GM21529 (cell line): ENCODE data around the gene RAB3GAP1.
"Not testable (repeated sequence)": the region's sequence is repeated elsewhere in the genome, so short reads cannot be mapped to it uniquely, and the experiment has no call there.

Source experiments
- ATAC-seq: cut with Tn5 transposase; IDR thresholded peaks from one replicate; pipeline ENCODE4 v1.9.1; 2021; ENCODE audit not compliant: unreplicated experiment

RAB3GAP1 gene

GRCh38 chr2:135052997-135053474 lies 944 bp downstream of the RAB3GAP1 start:
- ATAC-seq = peak; percentile 40

- ATAC-seq = no peak
These were observed 3.2 kb downstream of the RAB3GAP1 start for GRCh38 chr2:135055182-135055786.

- no peak for ATAC-seq
These were observed 4.7 kb downstream of the RAB3GAP1 start for GRCh38 chr2:135056790-135057189.

GRCh38 chr2:135059577-135059976 lies 7.5 kb downstream of the RAB3GAP1 start:
- ATAC-seq = no peak

DNA sequence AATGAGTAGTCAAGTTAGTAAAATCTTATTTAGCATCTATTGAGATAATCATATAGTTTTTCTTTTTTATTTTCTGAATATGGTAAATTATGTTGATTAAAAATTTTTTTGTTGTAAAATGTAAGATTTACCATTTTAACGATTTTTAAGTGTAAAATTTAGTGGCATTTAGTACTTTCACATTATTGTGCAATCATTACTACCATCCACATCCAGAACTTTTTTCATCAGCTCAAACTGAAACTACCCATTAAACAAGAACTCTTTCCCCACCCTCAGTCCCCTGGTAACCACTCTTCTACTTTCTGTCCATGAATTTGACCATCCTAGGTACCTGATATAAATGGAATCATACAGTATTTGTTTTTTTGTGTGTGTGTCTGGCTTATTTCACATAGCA lies 11.1 kb downstream of the RAB3GAP1 start:
- ATAC-seq = no peak

DNA sequence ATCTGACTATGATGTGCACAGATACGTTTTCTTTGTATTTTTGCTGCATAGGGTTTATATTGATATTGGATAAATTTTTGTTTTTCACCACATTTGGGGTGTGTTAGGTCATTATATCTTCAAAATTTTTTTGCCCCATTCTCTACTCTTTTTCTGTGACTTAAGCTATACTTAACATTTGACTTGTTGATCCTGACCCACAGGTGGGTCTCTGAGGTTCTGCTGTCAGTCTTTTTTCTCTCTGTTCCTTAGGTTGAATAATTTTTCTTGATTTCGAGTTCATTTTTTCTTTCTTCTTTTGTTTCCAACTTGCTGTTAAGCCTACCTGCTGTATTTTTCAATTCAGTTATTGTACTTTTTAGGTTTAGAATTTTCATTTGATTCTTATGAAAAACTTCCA lies 12.1 kb downstream of the RAB3GAP1 start:
- ATAC-seq = no peak

- no peak for ATAC-seq
These were observed 14.6 kb downstream of the RAB3GAP1 start for GRCh38 chr2:135066710-135067109.

GRCh38 chr2:135072125-135072997 lies 20.3 kb downstream of the RAB3GAP1 start:
- no peak for ATAC-seq

- no peak for ATAC-seq
These were observed 22.1 kb downstream of the RAB3GAP1 start for GRCh38 chr2:135074216-135074615.

DNA sequence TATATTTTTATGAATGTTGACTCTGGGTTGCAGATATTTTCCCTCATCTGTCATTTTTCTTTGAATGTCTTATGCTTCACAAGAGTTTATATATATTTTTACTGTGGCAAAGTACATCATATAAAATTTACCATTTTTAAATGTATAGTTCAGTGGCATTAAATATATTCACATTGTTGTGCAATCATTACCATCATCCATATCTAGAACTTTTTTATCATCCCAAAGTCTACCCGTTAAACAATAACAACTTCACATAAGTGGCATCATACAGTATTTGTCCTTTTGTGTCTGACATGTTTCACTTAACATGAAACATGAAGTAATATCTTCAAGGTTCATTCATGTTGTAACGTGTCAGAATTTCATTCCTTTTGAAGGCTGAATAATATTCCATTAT lies 24.5 kb downstream of the RAB3GAP1 start:
- no peak for ATAC-seq

- ATAC-seq = no peak
These were observed 26.3 kb downstream of the RAB3GAP1 start for GRCh38 chr2:135078417-135078816.

DNA sequence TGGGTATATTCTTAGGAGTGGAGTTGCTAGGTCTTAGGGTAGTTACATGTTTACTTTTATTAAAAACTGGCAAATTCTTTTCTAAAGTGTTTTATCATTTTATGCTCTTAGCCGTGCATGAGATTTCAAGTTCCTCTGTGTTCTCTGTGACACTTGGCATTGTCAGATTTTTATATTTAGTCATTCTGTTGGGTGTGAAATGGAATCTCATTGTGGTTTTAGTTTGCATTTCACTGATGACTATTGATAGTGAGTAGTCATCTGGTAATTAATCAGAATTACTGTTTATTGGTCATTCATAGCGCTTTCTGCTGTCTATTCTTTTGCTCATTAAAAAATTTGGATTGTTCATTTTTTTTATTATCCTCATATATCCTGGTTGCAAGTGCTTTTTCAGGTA lies 34.1 kb downstream of the RAB3GAP1 start:
- no peak for ATAC-seq

GRCh38 chr2:135089597-135089996 lies 37.5 kb downstream of the RAB3GAP1 start:
- not testable (repeated sequence) for ATAC-seq

GRCh38 chr2:135091681-135092080 lies 39.6 kb downstream of the RAB3GAP1 start:
- no peak for ATAC-seq

- no peak for ATAC-seq
These were observed 41.1 kb downstream of the RAB3GAP1 start for GRCh38 chr2:135093193-135093592.

GRCh38 chr2:135093670-135094330 lies 41.7 kb downstream of the RAB3GAP1 start:
- no peak for ATAC-seq

- no peak for ATAC-seq
These were observed 42.4 kb downstream of the RAB3GAP1 start for GRCh38 chr2:135094508-135094907.

DNA sequence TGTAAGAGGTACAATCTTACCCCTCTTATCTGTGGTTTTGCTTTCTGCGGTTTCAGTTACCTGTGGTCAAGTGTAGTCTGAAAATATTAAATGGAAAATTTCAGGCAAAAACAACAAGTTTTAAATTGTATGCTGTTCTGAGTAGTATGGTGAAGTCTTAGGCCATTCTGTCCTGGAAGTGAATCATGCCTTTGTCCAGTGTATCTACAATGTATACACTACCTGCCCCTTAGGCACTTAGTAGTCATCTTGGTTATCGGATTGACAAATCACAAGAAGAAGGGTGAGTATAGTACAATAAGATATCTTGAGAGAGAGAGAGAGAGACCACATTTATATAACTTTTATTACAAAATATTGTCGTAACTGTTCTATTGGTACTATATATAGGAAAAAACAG lies 43.5 kb downstream of the RAB3GAP1 start:
- ATAC-seq = no peak

DNA sequence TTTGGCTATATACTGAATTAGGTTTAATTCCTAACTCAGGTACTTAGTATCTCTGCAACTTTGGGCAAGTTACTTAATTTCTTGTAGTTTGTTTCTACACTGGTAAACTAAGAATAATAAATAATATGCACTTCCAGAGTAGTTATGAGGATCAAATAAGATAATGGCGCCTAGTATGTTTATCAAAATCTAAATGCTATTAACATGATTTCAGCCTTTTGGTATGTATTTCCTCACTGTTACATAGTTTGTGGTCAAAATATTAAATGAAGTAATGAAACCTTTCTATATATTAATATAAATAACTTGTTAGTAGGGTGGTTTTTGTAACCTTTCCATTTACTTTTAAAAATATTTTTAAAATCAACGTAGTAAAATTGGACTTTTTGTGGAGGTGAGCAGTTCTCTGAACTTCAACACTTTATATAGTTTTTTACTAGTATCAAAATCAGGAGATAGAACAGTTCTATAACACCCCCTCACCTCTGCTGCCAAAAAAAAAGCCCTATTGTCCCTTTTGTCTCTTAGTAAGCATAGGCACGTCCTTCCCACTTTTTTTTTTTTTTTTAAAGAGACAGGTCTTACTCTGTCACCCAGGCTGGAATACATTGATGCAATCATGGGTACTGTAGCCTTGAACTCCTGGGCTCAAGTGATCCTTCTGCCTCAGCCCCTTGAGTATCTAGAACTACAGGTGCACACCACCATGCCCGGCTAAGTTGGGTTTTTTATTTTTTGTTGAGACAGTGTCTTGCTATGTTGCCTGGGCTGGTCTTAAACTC lies 44.8 kb downstream of the RAB3GAP1 start:
- no peak for ATAC-seq

- ATAC-seq = no peak
These were observed 45.6 kb downstream of the RAB3GAP1 start for GRCh38 chr2:135097532-135098231.
